GM18861 (cell line): ENCODE measurements around the gene SFSWAP.
"Not testable (repeated sequence)": the region's sequence is repeated elsewhere in the genome, so short reads cannot be mapped to it uniquely, and the experiment has no call there.

Experiments
- ATAC-seq: cut with Tn5 transposase; IDR thresholded peaks from one replicate; pipeline ENCODE4 v1.9.1; 2021; ENCODE audit not compliant: unreplicated experiment

Gene SFSWAP

GRCh38 chr12:131756441-131756840, 45.6 kb downstream of the SFSWAP start:
- no peak for ATAC-seq

- ATAC-seq = no peak
Measured at GRCh38 chr12:131757111-131757510, 46.2 kb downstream of the SFSWAP start.

GRCh38 chr12:131758016-131758739, 47.3 kb downstream of the SFSWAP start:
- no peak for ATAC-seq

GRCh38 chr12:131759176-131759575, 48.3 kb downstream of the SFSWAP start:
- ATAC-seq = no peak

- ATAC-seq = no peak
Measured at GRCh38 chr12:131761638-131762037, 50.7 kb downstream of the SFSWAP start.

- no peak for ATAC-seq
Measured at GRCh38 chr12:131764738-131765137, 53.8 kb downstream of the SFSWAP start.

- no peak for ATAC-seq
Measured at GRCh38 chr12:131765961-131766360, 55.1 kb downstream of the SFSWAP start.

- peak; percentile 42 for ATAC-seq
Measured at GRCh38 chr12:131766382-131767107, 55.7 kb downstream of the SFSWAP start.

- ATAC-seq = no peak
Measured at GRCh38 chr12:131770120-131770519, 59.2 kb downstream of the SFSWAP start.

GRCh38 chr12:131771965-131772364, 61.1 kb downstream of the SFSWAP start:
- ATAC-seq = no peak

GRCh38 chr12:131773582-131774221, 62.8 kb downstream of the SFSWAP start:
- ATAC-seq = peak; percentile 74

GRCh38 chr12:131774576-131775391, 63.9 kb downstream of the SFSWAP start:
- no peak for ATAC-seq

GRCh38 chr12:131775392-131776236, 64.7 kb downstream of the SFSWAP start:
- no peak for ATAC-seq

GRCh38 chr12:131776237-131776889, 65.5 kb downstream of the SFSWAP start:
- ATAC-seq = peak; percentile 38

GRCh38 chr12:131777269-131777668, 66.4 kb downstream of the SFSWAP start:
- not testable (repeated sequence) for ATAC-seq

- ATAC-seq = no peak
Measured at GRCh38 chr12:131779027-131779426, 68.1 kb downstream of the SFSWAP start.

GRCh38 chr12:131782061-131782460, 71.2 kb downstream of the SFSWAP start:
- ATAC-seq = no peak

GRCh38 chr12:131783915-131784541, 73.1 kb downstream of the SFSWAP start:
- peak; percentile 56 for ATAC-seq
